Fibroblast of gingiva (primary cell): ENCODE measurements around the gene PROB1.
"Not testable (repeated sequence)": the region's sequence is repeated elsewhere in the genome, so short reads cannot be mapped to it uniquely, and the experiment has no call there.

ENCODE experiments used
- DNase-seq: peaks from one replicate; pipeline ENCODE4 v3.0.0-alpha.2; 2011; ENCODE audit warnings: low read depth

PROB1 gene

GRCh38 chr5:139394654-139395566 lies at the start of gene PROB1:
PROB1 (minus strand) TSS chr5:139395104; CDS start chr5:139395081, 23 bp downstream.
- DNase-seq, result peak; percentile 23

GRCh38 chr5:139443831-139444453 lies 49.0 kb upstream of the PROB1 start:
- peak; percentile 63 for DNase-seq

- DNase-seq, result not testable (repeated sequence)
These were observed 45.5 kb upstream of the PROB1 start for GRCh38 chr5:139440416-139440815.

- DNase-seq, result peak; percentile 87
These were observed 44.4 kb upstream of the PROB1 start, which contains the start of gene DNAJC18 for GRCh38 chr5:139439013-139439903. DNAJC18 (minus strand) TSS chr5:139439525; CDS start chr5:139439445, 80 bp downstream.

GRCh38 chr5:139438707-139439012 lies 43.8 kb upstream of the PROB1 start:
- DNase-seq, result no peak

GRCh38 chr5:139435676-139436075 lies 40.8 kb upstream of the PROB1 start:
- no peak for DNase-seq

GRCh38 chr5:139431706-139432105 lies 36.8 kb upstream of the PROB1 start:
- DNase-seq, result no peak

- DNase-seq, result no peak
These were observed 35.1 kb upstream of the PROB1 start for GRCh38 chr5:139430015-139430414.

- no peak for DNase-seq
These were observed 31.4 kb upstream of the PROB1 start for GRCh38 chr5:139426203-139426885.

GRCh38 chr5:139425497-139425896 lies 30.6 kb upstream of the PROB1 start:
- DNase-seq, result no peak

- peak; percentile 57 for DNase-seq
These were observed 27.5 kb upstream of the PROB1 start for GRCh38 chr5:139422307-139422893.

GRCh38 chr5:139419226-139420192 lies 24.6 kb upstream of the PROB1 start:
- DNase-seq, result no peak

GRCh38 chr5:139418793-139419192 lies 23.9 kb upstream of the PROB1 start:
- DNase-seq, result no peak

- peak; percentile 20 for DNase-seq
These were observed 22.3 kb upstream of the PROB1 start for GRCh38 chr5:139417214-139417613.

- DNase-seq, result no peak
These were observed 21.7 kb upstream of the PROB1 start for GRCh38 chr5:139416651-139417050.

GRCh38 chr5:139415869-139416268 lies 21.0 kb upstream of the PROB1 start:
- no peak for DNase-seq

- DNase-seq, result no peak
These were observed 20.4 kb upstream of the PROB1 start for GRCh38 chr5:139415221-139415861.

- DNase-seq, result no peak
These were observed 19.8 kb upstream of the PROB1 start for GRCh38 chr5:139414581-139415130.

- no peak for DNase-seq
These were observed 19.1 kb upstream of the PROB1 start for GRCh38 chr5:139413963-139414362.
